ENCODE measurements around the gene HELZ2.

The HELZ2 gene

GRCh38 chr20:63549679-63550282 lies 24.3 kb downstream of the HELZ2 start:
- DNase-seq = no peak

GRCh38 chr20:63549019-63549418 lies 25.0 kb downstream of the HELZ2 start:
- DNase-seq = no peak

GRCh38 chr20:63548542-63548941 lies 25.5 kb downstream of the HELZ2 start:
- no peak for DNase-seq

- DNase-seq = no peak
These were observed 26.1 kb downstream of the HELZ2 start, which contains the start of gene SRMS for GRCh38 chr20:63547725-63548480. Gene SRMS, minus strand, starts transcription at chr20:63547749. Its CDS starts 286 bp downstream, at chr20:63547463.

- no peak for DNase-seq
These were observed 26.9 kb downstream of the HELZ2 start for GRCh38 chr20:63546956-63547724.

- DNase-seq = no peak
These were observed 27.6 kb downstream of the HELZ2 start for GRCh38 chr20:63546256-63546955.

GRCh38 chr20:63545814-63546213 lies 28.2 kb downstream of the HELZ2 start:
- no peak for DNase-seq

GRCh38 chr20:63544958-63545516 lies 29.0 kb downstream of the HELZ2 start:
- no peak for DNase-seq

- DNase-seq = no peak
These were observed 29.6 kb downstream of the HELZ2 start for GRCh38 chr20:63544241-63544957.

- DNase-seq = no peak
These were observed 30.3 kb downstream of the HELZ2 start for GRCh38 chr20:63543733-63544132.

- no peak for DNase-seq
These were observed 30.9 kb downstream of the HELZ2 start for GRCh38 chr20:63543131-63543530.

- DNase-seq = no peak
These were observed 31.3 kb downstream of the HELZ2 start for GRCh38 chr20:63542696-63543095.

GRCh38 chr20:63542031-63542559 lies 31.9 kb downstream of the HELZ2 start:
- DNase-seq = no peak

GRCh38 chr20:63541371-63541770 lies 32.7 kb downstream of the HELZ2 start:
- no peak for DNase-seq

- no peak for DNase-seq
These were observed 33.4 kb downstream of the HELZ2 start for GRCh38 chr20:63540417-63541186.

GRCh38 chr20:63539441-63540370 lies 34.3 kb downstream of the HELZ2 start:
- no peak for DNase-seq

- no peak for DNase-seq
These were observed 35.0 kb downstream of the HELZ2 start for GRCh38 chr20:63539092-63539430.

GRCh38 chr20:63538204-63539091 lies 35.6 kb downstream of the HELZ2 start:
- no peak for DNase-seq

Measured in NCI-H524 treated with DMSO at 0.1 percent for 48 hours (cell line).